ENCODE data around the gene TFEB.

Gene TFEB

GRCh38 chr6:41695825-41696224, 39.6 kb downstream of the TFEB start:
- no peak overlapping the region for H3K27ac ChIP-seq (replicated peaks)
- TF ChIP-seq, protein P1, sequence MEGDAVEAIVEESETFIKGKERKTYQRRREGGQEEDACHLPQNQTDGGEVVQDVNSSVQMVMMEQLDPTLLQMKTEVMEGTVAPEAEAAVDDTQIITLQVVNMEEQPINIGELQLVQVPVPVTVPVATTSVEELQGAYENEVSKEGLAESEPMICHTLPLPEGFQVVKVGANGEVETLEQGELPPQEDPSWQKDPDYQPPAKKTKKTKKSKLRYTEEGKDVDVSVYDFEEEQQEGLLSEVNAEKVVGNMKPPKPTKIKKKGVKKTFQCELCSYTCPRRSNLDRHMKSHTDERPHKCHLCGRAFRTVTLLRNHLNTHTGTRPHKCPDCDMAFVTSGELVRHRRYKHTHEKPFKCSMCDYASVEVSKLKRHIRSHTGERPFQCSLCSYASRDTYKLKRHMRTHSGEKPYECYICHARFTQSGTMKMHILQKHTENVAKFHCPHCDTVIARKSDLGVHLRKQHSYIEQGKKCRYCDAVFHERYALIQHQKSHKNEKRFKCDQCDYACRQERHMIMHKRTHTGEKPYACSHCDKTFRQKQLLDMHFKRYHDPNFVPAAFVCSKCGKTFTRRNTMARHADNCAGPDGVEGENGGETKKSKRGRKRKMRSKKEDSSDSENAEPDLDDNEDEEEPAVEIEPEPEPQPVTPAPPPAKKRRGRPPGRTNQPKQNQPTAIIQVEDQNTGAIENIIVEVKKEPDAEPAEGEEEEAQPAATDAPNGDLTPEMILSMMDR (IDR thresholded peaks at IDR 0.05; ENCODE audit: insufficient read depth, low read length) = no peak
- no peak for TF ChIP-seq GABPA (IDR thresholded peaks at IDR 0.05; ENCODE audit: low read depth)
- TF ChIP-seq, protein P2, sequence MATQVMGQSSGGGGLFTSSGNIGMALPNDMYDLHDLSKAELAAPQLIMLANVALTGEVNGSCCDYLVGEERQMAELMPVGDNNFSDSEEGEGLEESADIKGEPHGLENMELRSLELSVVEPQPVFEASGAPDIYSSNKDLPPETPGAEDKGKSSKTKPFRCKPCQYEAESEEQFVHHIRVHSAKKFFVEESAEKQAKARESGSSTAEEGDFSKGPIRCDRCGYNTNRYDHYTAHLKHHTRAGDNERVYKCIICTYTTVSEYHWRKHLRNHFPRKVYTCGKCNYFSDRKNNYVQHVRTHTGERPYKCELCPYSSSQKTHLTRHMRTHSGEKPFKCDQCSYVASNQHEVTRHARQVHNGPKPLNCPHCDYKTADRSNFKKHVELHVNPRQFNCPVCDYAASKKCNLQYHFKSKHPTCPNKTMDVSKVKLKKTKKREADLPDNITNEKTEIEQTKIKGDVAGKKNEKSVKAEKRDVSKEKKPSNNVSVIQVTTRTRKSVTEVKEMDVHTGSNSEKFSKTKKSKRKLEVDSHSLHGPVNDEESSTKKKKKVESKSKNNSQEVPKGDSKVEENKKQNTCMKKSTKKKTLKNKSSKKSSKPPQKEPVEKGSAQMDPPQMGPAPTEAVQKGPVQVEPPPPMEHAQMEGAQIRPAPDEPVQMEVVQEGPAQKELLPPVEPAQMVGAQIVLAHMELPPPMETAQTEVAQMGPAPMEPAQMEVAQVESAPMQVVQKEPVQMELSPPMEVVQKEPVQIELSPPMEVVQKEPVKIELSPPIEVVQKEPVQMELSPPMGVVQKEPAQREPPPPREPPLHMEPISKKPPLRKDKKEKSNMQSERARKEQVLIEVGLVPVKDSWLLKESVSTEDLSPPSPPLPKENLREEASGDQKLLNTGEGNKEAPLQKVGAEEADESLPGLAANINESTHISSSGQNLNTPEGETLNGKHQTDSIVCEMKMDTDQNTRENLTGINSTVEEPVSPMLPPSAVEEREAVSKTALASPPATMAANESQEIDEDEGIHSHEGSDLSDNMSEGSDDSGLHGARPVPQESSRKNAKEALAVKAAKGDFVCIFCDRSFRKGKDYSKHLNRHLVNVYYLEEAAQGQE (IDR thresholded peaks at IDR 0.05; ENCODE audit: insufficient replicate concordance, low read depth) = no peak
- TF ChIP-seq POLR2AphosphoS5 (IDR thresholded peaks at IDR 0.05; ENCODE audit: low read depth) = no peak
- TF ChIP-seq SPI1 (IDR thresholded peaks at IDR 0.05; ENCODE audit: borderline replicate concordance, low read depth) = no peak
- no peak overlapping the region for H3K4me3 ChIP-seq (replicated peaks; ENCODE audit: insufficient read depth, low read length)
- no peaks in the 10 kb centered on the region for H3K27me3 ChIP-seq (ENCODE audit: insufficient read depth, poor library complexity, severe bottlenecking)
- DNase-seq (ENCODE audit: low read depth in 1 of 2, low spot score in 1 of 2) = no peak

DNA sequence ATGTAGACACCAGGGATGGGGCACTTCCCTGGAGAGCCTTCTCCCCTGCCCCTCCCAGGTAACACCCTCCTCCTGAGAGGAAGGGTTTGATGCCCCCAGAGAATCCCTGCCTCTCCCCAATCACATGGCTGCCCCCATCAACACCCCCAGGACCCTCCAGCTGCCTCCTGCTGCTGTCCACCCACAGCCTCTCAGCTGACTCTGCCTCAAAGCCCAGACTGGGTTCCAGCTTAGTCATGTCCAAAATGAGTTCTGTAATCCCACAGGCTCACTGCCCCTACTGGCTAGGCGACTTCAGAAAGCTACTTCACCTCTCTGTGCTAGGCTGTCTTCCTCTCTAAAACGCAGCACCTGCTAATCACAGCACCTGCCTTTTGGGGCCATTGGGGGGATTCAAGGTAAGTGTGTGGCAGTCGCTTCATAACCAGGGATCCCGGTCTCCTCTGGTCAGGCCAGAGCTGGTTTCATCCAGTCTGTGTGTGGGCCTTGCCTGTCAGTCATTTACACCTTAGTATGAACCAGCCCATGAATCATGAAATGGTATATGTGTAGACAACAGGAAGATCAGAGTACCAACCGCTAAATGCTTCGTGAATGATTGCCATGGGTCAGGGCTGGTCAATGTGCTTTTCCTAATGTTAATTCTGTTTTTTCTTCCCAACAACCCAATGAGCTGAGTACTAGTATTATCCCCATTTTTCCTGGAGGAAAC, 40.4 kb downstream of the TFEB start:
- Histone ChIP-seq H3K27ac (replicated peaks) (no peak overlapping the region), H3K27me3 (ENCODE audit: insufficient read depth, poor library complexity, severe bottlenecking) (no peaks in the 10 kb centered on the region), H3K4me3 (replicated peaks; ENCODE audit: insufficient read depth, low read length) (no peak overlapping the region)
- no peak for TF ChIP-seq POLR2AphosphoS5 (IDR thresholded peaks at IDR 0.05; ENCODE audit: low read depth)
- TF ChIP-seq SPI1 (IDR thresholded peaks at IDR 0.05; ENCODE audit: borderline replicate concordance, low read depth) = no peak
- TF ChIP-seq, protein P1 (IDR thresholded peaks at IDR 0.05; ENCODE audit: insufficient read depth, low read length) = no peak
- no peak for TF ChIP-seq GABPA (IDR thresholded peaks at IDR 0.05; ENCODE audit: low read depth)
- TF ChIP-seq, protein P2 (IDR thresholded peaks at IDR 0.05; ENCODE audit: insufficient replicate concordance, low read depth) = no peak
- DNase-seq (ENCODE audit: low read depth in 1 of 2, low spot score in 1 of 2) = no peak

GRCh38 chr6:41693281-41694240, 41.8 kb downstream of the TFEB start:
- no peak overlapping the region for H3K27ac ChIP-seq (replicated peaks)
- H3K4me3 ChIP-seq (replicated peaks; ENCODE audit: insufficient read depth, low read length) = no peak overlapping the region
- no peak for TF ChIP-seq POLR2AphosphoS5 (IDR thresholded peaks at IDR 0.05; ENCODE audit: low read depth)
- no peak for TF ChIP-seq GABPA (IDR thresholded peaks at IDR 0.05; ENCODE audit: low read depth)
- TF ChIP-seq, protein P2 (IDR thresholded peaks at IDR 0.05; ENCODE audit: insufficient replicate concordance, low read depth) = no peak
- TF ChIP-seq, protein P1 (IDR thresholded peaks at IDR 0.05; ENCODE audit: insufficient read depth, low read length) = no peak
- no peak for TF ChIP-seq SPI1 (IDR thresholded peaks at IDR 0.05; ENCODE audit: borderline replicate concordance, low read depth)
- no peaks in the 10 kb centered on the region for H3K27me3 ChIP-seq (ENCODE audit: insufficient read depth, poor library complexity, severe bottlenecking)
- no peak for DNase-seq (ENCODE audit: low read depth in 1 of 2, low spot score in 1 of 2)
